SK-N-MC (cell line): Measurements from ENCODE around the gene HSDL1.

ENCODE experiments used
- EZH2 ChIP-seq: fragments of 200-600 bp; sonication (generic); IDR thresholded peaks from one replicate; pipeline ENCODE4 v1.6.1; 2017; ENCODE audit warnings: antibody characterized with exemption
- FOXP2 ChIP-seq: optimal IDR thresholded peaks from 2 replicates; pipeline ENCODE3; 2011; ENCODE audit warnings: mild to moderate bottlenecking, moderate library complexity; ENCODE audit not compliant: insufficient read depth; ENCODE audit errors: extremely low read length, control extremely low read depth
- POLR2AphosphoS5 ChIP-seq: IDR thresholded peaks from 2 replicates; pipeline ENCODE4 v1.6.1; 2012; ENCODE audit warnings: mild to moderate bottlenecking, low read depth, low read length, borderline replicate concordance

GRCh38 chr16:84080378-84080777, 64.6 kb downstream of the HSDL1 start:
- TF ChIP-seq POLR2AphosphoS5, result no peak
- no peak for TF ChIP-seq EZH2
- TF ChIP-seq FOXP2, result no peak
